Stimulated activated CD4-positive, alpha-beta T cell treated with anti-CD3 and anti-CD28 coated beads, Interleukin-12 subunit alpha, Interleukin-12 subunit beta, amount 100 ng/mL, for 24 hours (primary cell): ENCODE measurements around the gene CUL4A.
"Not testable (repeated sequence)": the region's sequence is repeated elsewhere in the genome, so short reads cannot be mapped to it uniquely, and the experiment has no call there.

Source experiments
- DNase-seq, 2 experiments: peaks; one replicate each; pipeline ENCODE4 v3.0.0-alpha.2; 2020; ENCODE audit warnings: low read depth in 2 of 2

The CUL4A gene

GRCh38 chr13:113238536-113238935 lies 29.1 kb downstream of the CUL4A start:
- no peak for DNase-seq

- no peak for DNase-seq
Observed at GRCh38 chr13:113239357-113239756, 29.9 kb downstream of the CUL4A start.

- no peak for DNase-seq
Observed at GRCh38 chr13:113239986-113240385, 30.6 kb downstream of the CUL4A start.

- not testable (repeated sequence) for DNase-seq
Observed at GRCh38 chr13:113241623-113242022, 32.2 kb downstream of the CUL4A start.

- no peak for DNase-seq
Observed at GRCh38 chr13:113243847-113244246, 34.4 kb downstream of the CUL4A start.

GRCh38 chr13:113245849-113246796 lies 36.7 kb downstream of the CUL4A start:
- no peak for DNase-seq

GRCh38 chr13:113252516-113253095 lies 43.2 kb downstream of the CUL4A start:
- no peak for DNase-seq

- DNase-seq, result not testable (repeated sequence)
Observed at GRCh38 chr13:113257908-113258307, 48.5 kb downstream of the CUL4A start.

- no peak for DNase-seq
Observed at GRCh38 chr13:113258321-113259054, 49.1 kb downstream of the CUL4A start.

- no peak for DNase-seq
Observed at GRCh38 chr13:113260996-113261395, 51.6 kb downstream of the CUL4A start.

- not testable (repeated sequence) for DNase-seq
Observed at GRCh38 chr13:113263016-113263415, 53.6 kb downstream of the CUL4A start.

- no peak for DNase-seq
Observed at GRCh38 chr13:113267642-113268405, 58.4 kb downstream of the CUL4A start.

GRCh38 chr13:113272031-113272430 lies 62.6 kb downstream of the CUL4A start:
- DNase-seq, result no peak

- DNase-seq, result no peak
Observed at GRCh38 chr13:113272701-113273181, 63.3 kb downstream of the CUL4A start.

- DNase-seq, result no peak
Observed at GRCh38 chr13:113273321-113273720, 63.9 kb downstream of the CUL4A start.

GRCh38 chr13:113273851-113274590 lies 64.6 kb downstream of the CUL4A start:
- no peak for DNase-seq

GRCh38 chr13:113274721-113275120 lies 65.3 kb downstream of the CUL4A start:
- no peak for DNase-seq

GRCh38 chr13:113275387-113275786 lies 66.0 kb downstream of the CUL4A start:
- DNase-seq, result peak in 1 of 2 experiments; percentile 12

- no peak for DNase-seq
Observed at GRCh38 chr13:113280126-113280525, 70.7 kb downstream of the CUL4A start.

GRCh38 chr13:113283904-113284303 lies 74.5 kb downstream of the CUL4A start:
- DNase-seq, result no peak

- no peak for DNase-seq
Observed at GRCh38 chr13:113288880-113289279, 79.5 kb downstream of the CUL4A start.
